ENCODE data around the gene TK1. TPM values are rescaled to one million over a fixed set of nuclear protein-coding genes. Genes with fewer than 3 reads are reported as not detected.

The TK1 gene
- total and polyA plus RNA-seq, 9 donors = 0.35 to 4.9 (median 1.4) TPM

GRCh38 chr17:78125976-78126894, 60.6 kb downstream of the TK1 start:
- H3K4me3 ChIP-seq = no peak overlapping the region
- no peak overlapping the region for H3K27ac ChIP-seq

GRCh38 chr17:78125138-78125913, 61.5 kb downstream of the TK1 start:
- H3K4me1 ChIP-seq (ENCODE audit: insufficient read depth) = no peaks in the 10 kb centered on the region
- H3K27ac ChIP-seq = no peak overlapping the region
- no peaks in the 10 kb centered on the region for H3K27me3 ChIP-seq
- 78 to 85% (median 83%) methylated on average over 24 to 39 of the region's 39 CpGs for WGBS, 3 donors
- DNase-seq = no peak
- TF ChIP-seq CTCF (IDR thresholded peaks at IDR 0.05) (no peak), POLR2A (IDR thresholded peaks at IDR 0.05) (no peak), EP300 (IDR thresholded peaks at IDR 0.05) (no peak)
- H3K4me3 ChIP-seq = no peak overlapping the region
- no peaks in the 10 kb centered on the region for H3K9me3 ChIP-seq
- H3K36me3 ChIP-seq = no peaks in the 10 kb centered on the region
- intact Hi-C loops (cut with DNase I) = loop anchor here in 1 of 4 donors (10.0 kb wide), 1 partner anchor 249 kb away; the partner anchor contains the start of gene PGS1

More at GRCh38 chr17:78125976-78126894, 60.6 kb downstream of the TK1 start:
- DNase-seq = no peak
- TF ChIP-seq CTCF (IDR thresholded peaks at IDR 0.05) (no peak), POLR2A (IDR thresholded peaks at IDR 0.05) (no peak), EP300 (IDR thresholded peaks at IDR 0.05) (no peak)
- Histone ChIP-seq H3K36me3 (no peaks in the 10 kb centered on the region), H3K4me1 (ENCODE audit: insufficient read depth) (no peaks in the 10 kb centered on the region), H3K9me3 (no peaks in the 10 kb centered on the region), H3K27me3 (no peaks in the 10 kb centered on the region)
- intact Hi-C loops (cut with DNase I) = loop anchor here in 1 of 4 donors (10.0 kb wide), 1 partner anchor 249 kb away; the partner anchor contains the start of gene PGS1
- WGBS, 3 donors = 67 to 79% (median 72%) methylated on average over 22 to 25 of the region's 25 CpGs

- TF ChIP-seq CTCF (IDR thresholded peaks at IDR 0.05) (no peak), EP300 (IDR thresholded peaks at IDR 0.05) (no peak), POLR2A (IDR thresholded peaks at IDR 0.05) (no peak)
- Histone ChIP-seq H3K9me3 (no peaks in the 10 kb centered on the region), H3K27me3 (no peaks in the 10 kb centered on the region), H3K36me3 (no peaks in the 10 kb centered on the region), H3K4me1 (ENCODE audit: insufficient read depth) (no peaks in the 10 kb centered on the region), H3K27ac (no peak overlapping the region), H3K4me3 (no peak overlapping the region)
- DNase-seq = no peak
- 69 to 82% (median 82%) methylated on average over 12 of the region's 12 CpGs for WGBS, 3 donors
- intact Hi-C loops (cut with DNase I) = loop anchor here in 1 of 4 donors (10.0 kb wide), 1 partner anchor 250 kb away; the partner anchor contains the start of gene PGS1
Observed at GRCh38 chr17:78124836-78125137, 62.1 kb downstream of the TK1 start.

Small RNAs within 50 kb of the gene (small RNA-seq; reads per million reads assigned to genes)
- not detected for gene AC087645.1

Other genes starting within 250 kb of the TK1 start
- 10 to 100 TPM in 6 of 7 donors, 1 to 10 TPM in 1; 9.2 to 45.3 (median 32.5) TPM for gene TNRC6C, start 228.3 kb downstream of the TK1 start, total RNA-seq
- gene TNRC6C, start 228.3 kb downstream of the TK1 start, polyA plus RNA-seq = 10 to 100 TPM in 1 of 2 donors, 1 to 10 TPM in 1; 8.7 to 12.1 TPM
- gene TMC6, start 58.3 kb downstream of the TK1 start, total RNA-seq = 10 to 100 TPM in 4 of 7 donors, 1 to 10 TPM in 3; 7.2 to 26.8 (median 17.4) TPM
- gene TMC6, start 58.3 kb downstream of the TK1 start, polyA plus RNA-seq = 1 to 10 TPM; 1.2 to 7.2 TPM
- gene TMC8, start 56.3 kb downstream of the TK1 start, total RNA-seq = 1 to 10 TPM; 1.1 to 4.2 (median 2.4) TPM
- gene TMC8, start 56.3 kb downstream of the TK1 start, polyA plus RNA-seq = 1 to 10 TPM in 1 of 2 donors, under 1 TPM in 1; 0.94 to 2.9 TPM
- gene C17orf99, start 40.7 kb downstream of the TK1 start, total RNA-seq = 1 to 10 TPM in 1 of 7 donors, under 1 TPM in 1, not detected in 5; 0.10 to 1.8 TPM
- gene C17orf99, start 40.7 kb downstream of the TK1 start, polyA plus RNA-seq = under 1 TPM in 1 of 2 donors, not detected in 1; 0.11 TPM
- gene SYNGR2, start 18.5 kb downstream of the TK1 start, total RNA-seq = 10 to 100 TPM; 25.2 to 88.7 (median 45.8) TPM
- gene SYNGR2, start 18.5 kb downstream of the TK1 start, polyA plus RNA-seq = 10 to 100 TPM; 11.9 to 51.5 TPM
- gene AFMID, start 310 bp upstream of the TK1 start, total RNA-seq = 10 to 100 TPM; 32.4 to 69.5 (median 38.5) TPM
- gene AFMID, start 310 bp upstream of the TK1 start, polyA plus RNA-seq = 10 to 100 TPM; 42.9 to 45.3 TPM
- 1 to 10 TPM in 2 of 7 donors, under 1 TPM in 3, not detected in 2; 0.11 to 1.4 (median 0.24) TPM for gene BIRC5, start 27.2 kb upstream of the TK1 start, total RNA-seq
- 1 to 10 TPM in 1 of 2 donors, under 1 TPM in 1; 0.73 to 1.4 TPM for gene BIRC5, start 27.2 kb upstream of the TK1 start, polyA plus RNA-seq
- not detected for gene TMEM235, start 44.6 kb upstream of the TK1 start, total RNA-seq
- gene TMEM235, start 44.6 kb upstream of the TK1 start, polyA plus RNA-seq = under 1 TPM in 1 of 2 donors, not detected in 1; 0.07 TPM
- gene SOCS3, start 173.0 kb upstream of the TK1 start, total RNA-seq = 100 to 1,000 TPM in 2 of 7 donors, 10 to 100 TPM in 5; 14.4 to 284 (median 56.5) TPM
- 10 to 100 TPM; 21.9 to 69.5 TPM for gene SOCS3, start 173.0 kb upstream of the TK1 start, polyA plus RNA-seq
- gene PGS1, start 191.6 kb upstream of the TK1 start, total RNA-seq = 10 to 100 TPM; 27.2 to 50.2 (median 37.6) TPM
- 10 to 100 TPM; 13.5 to 28.7 TPM for gene PGS1, start 191.6 kb upstream of the TK1 start, polyA plus RNA-seq

Data from ovary (tissue), 9 donors.